GM12878 (cell line): ENCODE results near the gene SRC. TPM values are rescaled to one million over a fixed set of nuclear protein-coding genes. Genes with fewer than 3 reads are reported as not detected.

ENCODE experiments used
- CTCF ChIP-seq, 3 experiments: IDR thresholded peaks in 2 of 3; conservative IDR thresholded peaks in 1 of 3; 2 replicates each; pipeline ENCODE4 v1.5.1; 2011; ENCODE audit warnings: low read depth in 3 of 3, low read length in 3 of 3, mild to moderate bottlenecking in 3 of 3, control low read depth in 2 of 3, moderate library complexity in 2 of 3, inconsistent platforms in 1 of 3, mixed read lengths in 1 of 3; ENCODE audit not compliant: control insufficient read depth in 2 of 3, insufficient read depth in 1 of 3; ENCODE audit errors: extremely low read depth in 1 of 3
- NR2C2 ChIP-seq: IDR thresholded peaks from 2 replicates; pipeline ENCODE4 v1.6.1; 2011; ENCODE audit warnings: borderline replicate concordance, low read depth; ENCODE audit not compliant: control insufficient read depth, insufficient read length
- PAX8 ChIP-seq: fragments of 450-650 bp; IDR thresholded peaks from 2 replicates; pipeline ENCODE4 v1.6.1; 2017; ENCODE audit warnings: mild to moderate bottlenecking, moderate library complexity
- TARDBP ChIP-seq: IDR thresholded peaks from 2 replicates; pipeline ENCODE4 v1.6.1; 2016; ENCODE audit warnings: borderline replicate concordance
- ZNF274 ChIP-seq: IDR thresholded peaks from one replicate; pipeline ENCODE4 v1.8.0; 2011; ENCODE audit not compliant: insufficient read length, insufficient read depth
- ZNF384 ChIP-seq: IDR thresholded peaks from 2 replicates; pipeline ENCODE4 v1.6.1; 2012; ENCODE audit warnings: low read depth, mild to moderate bottlenecking, low read length, improper control_type of control experiment, borderline replicate concordance
- polyA plus RNA-seq, 11 experiments: library from polyadenylated mRNA; depleted of rRNA in 4 of 11; unstranded in 6 of 11; stranded (reverse) in 5 of 11; fragments of >200 nt; fragmentation: Nextera tagmentation in 4 of 11; fragmentation: Illumina TruSeq in 1 of 11; extraction: Ambion mirVana in 4 of 11; extraction: Trizol in 1 of 11; gene quantifications; 1 replicate in 1 of 11; 2 replicates in 10 of 11; pipeline versions ENCODE4 v1.2.1 to v1.2.3, GENCODE V29; 2011 to 2016; ENCODE audit warnings: inconsistent platforms in 2 of 11, missing spikeins in 2 of 11, low read depth in 1 of 11
- total RNA-seq, 4 experiments: library from RNA; depleted of rRNA in 3 of 4; stranded (reverse); fragments of >200 nt in 3 of 4; fragmentation: Illumina TruSeq in 1 of 4; extraction: Trizol in 1 of 4; gene quantifications; 2 replicates each; pipeline versions ENCODE4 v1.2.1 to v1.2.3, GENCODE V29; 2013 to 2021

SRC gene
- total and polyA plus RNA-seq, 10 of the 15 experiments (the other 5 are each of a cell fraction or from before 2014, with no cell fraction given), result 0.60 to 71.3 (median 27.2) TPM

DNA sequence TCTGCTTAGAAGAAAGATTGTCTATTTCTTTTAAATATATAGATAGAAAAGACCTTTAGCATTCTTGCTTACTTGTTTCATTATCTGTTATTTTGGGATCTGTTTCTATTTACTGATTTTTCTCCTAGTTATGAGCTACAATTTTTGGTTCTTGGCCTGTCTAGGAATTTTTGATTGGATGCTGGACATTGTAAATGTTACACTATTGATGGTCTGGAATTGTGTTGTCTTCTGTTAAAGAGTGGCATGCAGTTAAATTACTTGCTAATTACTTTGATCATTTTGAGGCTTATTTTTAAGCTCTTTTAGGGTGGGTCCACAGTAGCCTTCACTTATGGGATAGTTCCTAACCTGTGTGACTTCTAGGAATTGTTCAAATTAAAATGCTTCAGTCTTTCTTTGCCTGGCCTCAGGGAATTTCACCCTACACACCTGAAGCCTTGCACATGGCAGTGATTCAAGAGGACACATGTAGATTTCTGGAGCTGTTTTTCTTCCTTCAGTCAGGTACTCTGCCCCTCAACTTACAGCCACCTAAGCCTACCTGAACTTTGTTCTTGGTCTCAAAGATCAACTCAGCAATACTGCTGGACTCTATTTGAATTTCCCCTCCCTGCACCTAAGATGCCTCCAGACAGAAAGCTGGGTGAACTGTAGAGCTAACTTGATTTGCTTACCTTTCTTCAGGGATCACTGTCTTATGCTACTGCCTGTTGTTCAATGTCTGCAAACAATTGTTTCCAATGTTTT, 108.9 kb downstream of the SRC start (continued):
- no peak for TF ChIP-seq ZNF384
- no peak for TF ChIP-seq CTCF (IDR thresholded peaks at IDR 0.05 in 2 of 3, conservative IDR thresholded peaks at IDR 0.05 in 1 of 3; ENCODE audit: control insufficient read depth in 2 of 3, extremely low read depth in 1 of 3, insufficient read depth in 1 of 3, low read depth in 3 of 3, low read length in 3 of 3)
- TF ChIP-seq PAX8, result no peak
- no peak for TF ChIP-seq NR2C2
- TF ChIP-seq ZNF274, result no peak
- no peak for TF ChIP-seq TARDBP

Other genes with a start within 250 kb of the SRC start
- 225 and 248 TPM in 2 replicates for gene RPN2, start 166.8 kb upstream of the SRC start, total RNA-seq (2014; rRNA removed)
- gene RPN2, start 166.8 kb upstream of the SRC start, total RNA-seq (2014; rRNA removed; fragmentation: Illumina TruSeq; extraction: Trizol), result 231 and 241 TPM in 2 replicates
- 157 and 161 TPM in 2 replicates for gene RPN2, start 166.8 kb upstream of the SRC start, total RNA-seq (2021)
- gene RPN2, start 166.8 kb upstream of the SRC start, polyA plus RNA-seq (2011; rRNA removed), result 162 and 222 TPM in 2 replicates
- 198 and 207 TPM in 2 replicates for gene RPN2, start 166.8 kb upstream of the SRC start, polyA plus RNA-seq (2014; fragmentation: Illumina TruSeq; extraction: Trizol)
- gene RPN2, start 166.8 kb upstream of the SRC start, polyA plus RNA-seq (2014; fragmentation: Nextera tagmentation; extraction: Ambion mirVana), result 100 to 1,000 TPM; 274 to 365 TPM
- 133 and 148 TPM in 2 replicates for gene RPN2, start 166.8 kb upstream of the SRC start, polyA plus RNA-seq (2014; rRNA removed)
- gene RPN2, start 166.8 kb upstream of the SRC start, polyA plus RNA-seq (2016; fragmentation: Nextera tagmentation; extraction: Ambion mirVana), result 100 to 1,000 TPM; 298 to 306 TPM
- gene MROH8, start 166.6 kb upstream of the SRC start, total RNA-seq (2014; rRNA removed), result 1.4 and 1.6 TPM in 2 replicates
- gene MROH8, start 166.6 kb upstream of the SRC start, total RNA-seq (2014; rRNA removed; fragmentation: Illumina TruSeq; extraction: Trizol), result 1.6 and 2.5 TPM in 2 replicates
- 1.5 and 2.3 TPM in 2 replicates for gene MROH8, start 166.6 kb upstream of the SRC start, total RNA-seq (2021)
- 1.7 and 2.8 TPM in 2 replicates for gene MROH8, start 166.6 kb upstream of the SRC start, polyA plus RNA-seq (2011; rRNA removed)
- gene MROH8, start 166.6 kb upstream of the SRC start, polyA plus RNA-seq (2014; fragmentation: Illumina TruSeq; extraction: Trizol), result 2.8 and 4.0 TPM in 2 replicates
- gene MROH8, start 166.6 kb upstream of the SRC start, polyA plus RNA-seq (2014; fragmentation: Nextera tagmentation; extraction: Ambion mirVana), result under 1 TPM; 0.16 to 0.93 TPM
- gene MROH8, start 166.6 kb upstream of the SRC start, polyA plus RNA-seq (2014; rRNA removed), result 1.9 TPM in 2 replicates
- 1 to 10 TPM; 2.6 to 2.8 TPM for gene MROH8, start 166.6 kb upstream of the SRC start, polyA plus RNA-seq (2016; fragmentation: Nextera tagmentation; extraction: Ambion mirVana)
- gene GHRH, start 84.3 kb upstream of the SRC start, total RNA-seq (2014; rRNA removed), result not detected in 2 replicates
- gene GHRH, start 84.3 kb upstream of the SRC start, total RNA-seq (2014; rRNA removed; fragmentation: Illumina TruSeq; extraction: Trizol), result not detected in 2 replicates
- not detected in 2 replicates for gene GHRH, start 84.3 kb upstream of the SRC start, total RNA-seq (2021)
- not detected in 2 replicates for gene GHRH, start 84.3 kb upstream of the SRC start, polyA plus RNA-seq (2011; rRNA removed)
- not detected in 2 replicates for gene GHRH, start 84.3 kb upstream of the SRC start, polyA plus RNA-seq (2014; fragmentation: Illumina TruSeq; extraction: Trizol)
- gene GHRH, start 84.3 kb upstream of the SRC start, polyA plus RNA-seq (2014; fragmentation: Nextera tagmentation; extraction: Ambion mirVana), result not detected
- not detected in 2 replicates for gene GHRH, start 84.3 kb upstream of the SRC start, polyA plus RNA-seq (2014; rRNA removed)
- gene GHRH, start 84.3 kb upstream of the SRC start, polyA plus RNA-seq (2016; fragmentation: Nextera tagmentation; extraction: Ambion mirVana), result not detected
- gene MANBAL, start 56.5 kb upstream of the SRC start, total RNA-seq (2014; rRNA removed), result 8.6 and 12.2 TPM in 2 replicates
- gene MANBAL, start 56.5 kb upstream of the SRC start, total RNA-seq (2014; rRNA removed; fragmentation: Illumina TruSeq; extraction: Trizol), result 15.0 and 15.6 TPM in 2 replicates
- 18.9 TPM in 2 replicates for gene MANBAL, start 56.5 kb upstream of the SRC start, total RNA-seq (2021)
- 25.1 and 39.0 TPM in 2 replicates for gene MANBAL, start 56.5 kb upstream of the SRC start, polyA plus RNA-seq (2011; rRNA removed)
- gene MANBAL, start 56.5 kb upstream of the SRC start, polyA plus RNA-seq (2014; fragmentation: Illumina TruSeq; extraction: Trizol), result 20.2 and 30.7 TPM in 2 replicates
- 10 to 100 TPM; 13.7 to 15.6 TPM for gene MANBAL, start 56.5 kb upstream of the SRC start, polyA plus RNA-seq (2014; fragmentation: Nextera tagmentation; extraction: Ambion mirVana)
- 33.7 and 36.4 TPM in 2 replicates for gene MANBAL, start 56.5 kb upstream of the SRC start, polyA plus RNA-seq (2014; rRNA removed)
- 10 to 100 TPM; 40.8 to 45.6 TPM for gene MANBAL, start 56.5 kb upstream of the SRC start, polyA plus RNA-seq (2016; fragmentation: Nextera tagmentation; extraction: Ambion mirVana)
- not detected in 2 replicates for gene NNAT, start 175.1 kb downstream of the SRC start, total RNA-seq (2014; rRNA removed)
- gene NNAT, start 175.1 kb downstream of the SRC start, total RNA-seq (2014; rRNA removed; fragmentation: Illumina TruSeq; extraction: Trizol), result not detected in 2 replicates
- not detected in 2 replicates for gene NNAT, start 175.1 kb downstream of the SRC start, total RNA-seq (2021)
- not detected in 2 replicates for gene NNAT, start 175.1 kb downstream of the SRC start, polyA plus RNA-seq (2011; rRNA removed)
- not detected in 2 replicates for gene NNAT, start 175.1 kb downstream of the SRC start, polyA plus RNA-seq (2014; fragmentation: Illumina TruSeq; extraction: Trizol)
- not detected for gene NNAT, start 175.1 kb downstream of the SRC start, polyA plus RNA-seq (2014; fragmentation: Nextera tagmentation; extraction: Ambion mirVana)
- gene NNAT, start 175.1 kb downstream of the SRC start, polyA plus RNA-seq (2014; rRNA removed), result 0.22 TPM in 1 of 2 replicates, not detected in the other
- gene NNAT, start 175.1 kb downstream of the SRC start, polyA plus RNA-seq (2016; fragmentation: Nextera tagmentation; extraction: Ambion mirVana), result under 1 TPM; 0.42 to 0.99 TPM
- 37.2 and 39.1 TPM in 2 replicates for gene BLCAP, start 181.7 kb downstream of the SRC start, total RNA-seq (2014; rRNA removed)
- gene BLCAP, start 181.7 kb downstream of the SRC start, total RNA-seq (2014; rRNA removed; fragmentation: Illumina TruSeq; extraction: Trizol), result 29.4 and 30.0 TPM in 2 replicates
- 42.0 and 51.2 TPM in 2 replicates for gene BLCAP, start 181.7 kb downstream of the SRC start, total RNA-seq (2021)
- gene BLCAP, start 181.7 kb downstream of the SRC start, polyA plus RNA-seq (2011; rRNA removed), result 54.7 and 58.9 TPM in 2 replicates
- gene BLCAP, start 181.7 kb downstream of the SRC start, polyA plus RNA-seq (2014; fragmentation: Illumina TruSeq; extraction: Trizol), result 44.1 and 44.3 TPM in 2 replicates
- 10 to 100 TPM; 24.6 to 37.7 TPM for gene BLCAP, start 181.7 kb downstream of the SRC start, polyA plus RNA-seq (2014; fragmentation: Nextera tagmentation; extraction: Ambion mirVana)
- 48.9 and 50.6 TPM in 2 replicates for gene BLCAP, start 181.7 kb downstream of the SRC start, polyA plus RNA-seq (2014; rRNA removed)
- gene BLCAP, start 181.7 kb downstream of the SRC start, polyA plus RNA-seq (2016; fragmentation: Nextera tagmentation; extraction: Ambion mirVana), result 10 to 100 TPM; 60.1 to 62.3 TPM